Epidermal melanocyte (primary cell): ENCODE data around the gene ANKRD16.
"Not testable (repeated sequence)": the region's sequence is repeated elsewhere in the genome, so short reads cannot be mapped to it uniquely, and the experiment has no call there.

Experiments used
- DNase-seq: peaks from one replicate; pipeline ENCODE4 v3.0.0; 2011; ENCODE audit warnings: low spot score; ENCODE audit not compliant: insufficient read length

Gene ANKRD16

DNA sequence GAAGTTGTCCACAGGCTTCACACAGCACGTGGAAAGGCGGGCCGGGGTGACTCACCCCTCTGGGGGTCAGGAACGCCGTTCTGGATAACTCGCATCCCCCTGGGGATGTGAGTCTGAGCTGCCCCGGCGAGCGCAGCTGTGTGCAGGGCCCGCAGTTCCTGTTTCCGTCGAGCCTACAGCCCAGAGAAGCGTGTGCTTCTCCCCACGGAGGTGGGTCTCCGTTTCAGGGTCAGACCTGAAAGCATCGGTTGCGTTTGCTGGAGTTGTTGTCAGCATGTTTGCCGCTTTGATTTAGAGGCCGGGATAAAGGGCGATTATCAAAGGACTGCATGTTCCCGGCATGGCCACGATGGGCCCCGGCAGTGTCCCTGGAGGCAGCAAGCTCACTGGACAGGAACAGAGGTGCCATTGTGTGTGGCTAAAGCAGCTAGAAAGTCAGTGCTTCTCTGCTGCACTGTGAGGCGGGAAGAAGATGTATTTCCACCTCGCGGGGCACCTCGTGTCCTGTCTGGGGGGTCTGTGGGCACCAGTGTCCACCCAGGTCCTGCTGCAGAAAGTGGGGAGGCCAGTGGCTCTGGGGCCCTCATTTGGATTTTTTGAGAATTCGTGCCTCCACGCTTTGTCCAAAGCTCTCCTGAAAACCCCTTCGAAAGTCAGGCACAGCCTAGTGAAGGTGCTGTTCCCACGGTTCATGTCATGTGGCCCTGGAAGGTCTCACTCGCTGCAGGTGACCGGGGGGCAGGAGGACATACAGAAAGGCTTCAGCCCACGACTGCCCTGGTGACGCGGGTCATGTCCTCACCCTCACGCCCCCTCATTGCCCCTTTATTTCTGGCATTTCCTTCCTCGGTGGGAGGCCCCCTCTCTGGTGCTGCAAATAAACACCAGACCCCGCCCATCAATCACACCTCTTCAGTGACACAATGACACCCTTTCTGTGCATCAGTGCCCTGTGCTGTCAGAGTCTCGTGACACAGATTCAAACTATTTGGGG is 49.1 kb downstream of the ANKRD16 start:
- DNase-seq: peak; percentile 76

DNA sequence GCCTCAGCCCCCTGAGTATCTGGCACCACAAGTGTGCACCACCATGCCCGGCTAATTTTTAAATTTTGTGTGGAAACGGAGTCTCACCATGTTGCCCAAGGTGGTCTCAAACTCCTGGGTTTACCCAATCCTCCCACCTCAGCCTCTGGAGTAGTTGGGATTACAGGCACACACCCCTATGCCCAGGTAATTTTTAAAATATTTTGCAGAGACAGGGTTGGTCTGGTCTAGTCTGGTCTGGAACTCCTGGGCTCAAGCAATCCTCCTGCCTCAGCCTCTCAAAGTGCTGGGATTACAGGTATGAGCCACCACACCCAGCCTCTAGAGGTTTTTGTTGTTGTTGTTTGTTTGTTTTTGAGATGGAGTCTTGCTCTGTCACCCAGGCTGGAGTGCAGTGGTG is 53.5 kb downstream of the ANKRD16 start:
- not testable (repeated sequence) for DNase-seq

DNA sequence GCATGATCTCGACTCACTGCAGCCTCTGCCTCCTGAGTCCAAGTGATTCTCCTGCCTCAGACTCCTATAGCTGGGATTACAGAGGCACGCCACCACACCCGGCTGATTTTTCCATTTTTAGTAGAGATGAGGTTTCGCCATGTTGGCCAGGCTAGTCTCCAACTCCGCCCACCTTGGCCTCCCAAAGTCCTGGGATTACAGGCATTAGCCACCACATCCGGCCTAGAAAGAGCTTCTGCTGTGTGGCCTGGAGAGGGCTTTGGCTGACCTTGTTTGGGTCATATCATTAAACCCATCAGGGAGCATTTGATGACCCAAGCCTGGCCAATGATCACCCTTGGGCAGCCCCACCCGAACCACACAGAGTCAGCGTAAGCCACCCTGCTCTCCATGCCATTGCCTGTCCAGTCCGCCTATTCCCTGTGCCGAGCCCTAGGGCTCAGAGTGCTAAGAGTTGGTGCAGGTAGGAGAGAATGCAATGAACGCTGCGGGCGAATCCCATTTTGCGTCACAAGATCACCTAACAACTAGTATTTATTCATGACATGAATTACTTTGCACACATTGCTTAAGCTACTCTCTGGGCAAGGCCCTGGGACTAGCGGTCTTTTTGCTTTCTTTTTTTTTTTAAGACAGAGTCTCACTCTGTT is 54.1 kb downstream of the ANKRD16 start:
- no peak for DNase-seq

DNA sequence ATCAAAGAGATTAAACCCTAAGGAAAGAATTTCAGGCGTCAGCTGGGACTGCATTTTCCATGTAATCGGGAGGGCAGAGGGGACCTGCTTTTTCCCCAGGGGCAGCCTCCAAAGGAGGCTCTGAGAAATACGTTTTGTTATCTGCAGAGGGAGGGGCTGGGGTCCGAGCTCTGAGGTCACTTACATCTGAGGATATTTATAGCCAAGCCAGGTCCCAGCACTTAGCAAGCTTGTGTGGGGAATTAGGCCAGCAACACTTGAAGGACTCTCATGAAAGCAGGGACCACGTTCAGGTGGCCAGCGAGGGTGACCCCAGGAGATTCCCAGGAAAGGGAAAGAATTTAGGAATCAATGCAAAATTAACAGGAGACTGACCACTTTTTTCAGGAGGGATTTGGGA is 55.9 kb downstream of the ANKRD16 start:
- no peak for DNase-seq

DNA sequence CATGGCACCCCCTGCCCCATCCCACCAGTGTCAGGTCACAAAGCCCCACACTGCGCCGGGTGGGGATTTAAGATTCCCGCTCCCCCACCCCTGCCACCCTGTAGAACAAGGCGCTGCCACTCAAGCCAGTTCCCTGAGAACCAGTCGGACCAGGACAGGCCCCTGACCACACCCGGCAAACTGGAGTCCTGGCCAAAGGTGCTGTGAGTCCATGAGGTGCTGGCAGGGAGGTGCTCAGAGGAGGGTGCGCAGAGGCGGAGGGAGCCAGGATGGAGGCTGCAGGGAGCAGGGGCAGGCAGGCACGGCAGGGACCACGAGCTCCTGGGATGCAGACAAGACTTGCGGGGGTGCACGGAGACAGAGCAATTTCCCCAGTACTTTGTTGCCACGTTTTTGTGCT is 56.7 kb downstream of the ANKRD16 start:
- DNase-seq: no peak

DNA sequence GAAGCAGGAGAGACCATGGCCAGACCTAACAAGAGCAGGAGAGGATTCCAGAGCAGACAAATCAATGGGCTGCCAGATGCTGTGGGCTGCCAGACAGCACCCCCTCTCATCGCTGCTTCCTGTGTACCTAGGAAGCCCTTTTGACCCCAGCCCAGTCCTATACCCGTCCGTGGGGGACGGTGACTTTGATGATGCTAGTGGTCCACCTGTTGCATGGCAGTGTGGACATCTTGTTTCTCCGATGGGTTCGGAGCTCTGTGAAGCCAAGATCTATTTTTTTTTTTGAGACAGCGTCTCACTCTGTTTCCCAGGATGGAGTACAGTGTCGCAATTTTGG is 58.3 kb downstream of the ANKRD16 start:
- no peak for DNase-seq

DNA sequence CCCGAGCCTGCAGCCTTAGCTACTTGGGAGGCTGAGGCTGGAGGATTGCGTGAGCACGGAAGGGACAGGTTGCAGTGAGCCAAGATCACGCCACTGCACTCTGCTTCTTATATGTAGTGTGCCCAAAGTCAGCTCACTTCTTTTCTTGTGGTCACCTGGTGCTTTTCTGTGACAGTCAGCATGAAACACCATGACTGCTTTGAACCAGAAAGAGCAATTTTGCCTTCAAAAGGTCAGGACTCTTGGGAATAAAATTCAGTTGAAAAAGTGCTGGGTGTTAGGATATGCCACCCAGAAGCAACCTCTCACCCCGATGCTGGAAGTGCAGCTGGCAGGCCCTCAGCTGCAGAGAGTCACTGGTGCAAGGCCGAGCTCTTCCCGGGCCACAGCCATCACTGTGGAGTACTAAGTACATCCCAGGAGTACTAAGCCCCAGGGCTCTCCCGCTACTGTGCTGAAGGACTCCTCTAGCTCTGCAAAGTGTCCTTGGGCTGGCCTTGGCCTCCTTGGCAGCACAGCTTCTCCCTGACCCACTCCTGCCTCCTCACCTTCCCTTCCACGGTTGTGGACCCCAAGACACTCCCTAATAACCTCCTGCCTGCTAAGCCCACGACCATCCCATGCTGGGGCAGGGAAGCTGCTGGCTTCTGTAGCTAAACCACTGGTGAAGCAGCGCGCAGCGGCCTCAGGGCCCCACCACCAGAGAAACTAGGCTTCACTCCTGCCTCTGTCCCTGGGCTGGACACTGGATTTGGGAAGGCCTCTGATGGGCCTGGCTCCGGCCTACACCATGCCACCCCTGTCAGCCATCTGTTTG is 58.9 kb downstream of the ANKRD16 start:
- DNase-seq: no peak

DNA sequence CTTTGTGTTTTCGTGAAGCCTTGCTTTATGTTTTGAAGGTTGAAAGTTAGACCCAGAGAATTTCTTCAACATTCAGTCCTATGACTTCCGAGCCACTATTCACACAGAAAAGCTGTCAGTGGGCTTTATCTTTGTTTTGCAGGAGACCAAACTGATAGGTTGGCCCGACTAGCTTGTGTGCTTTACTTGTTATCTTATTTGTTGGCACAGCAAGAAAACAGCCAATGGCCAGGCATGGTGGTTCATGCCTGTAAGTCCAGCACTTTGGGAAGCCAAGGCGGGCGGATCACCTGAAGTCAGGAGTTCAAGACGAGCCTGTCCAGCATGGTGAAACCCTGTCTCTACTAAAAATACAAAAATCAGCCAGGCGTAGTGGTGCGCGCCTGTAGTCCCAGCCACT is 60.4 kb downstream of the ANKRD16 start:
- no peak for DNase-seq

DNA sequence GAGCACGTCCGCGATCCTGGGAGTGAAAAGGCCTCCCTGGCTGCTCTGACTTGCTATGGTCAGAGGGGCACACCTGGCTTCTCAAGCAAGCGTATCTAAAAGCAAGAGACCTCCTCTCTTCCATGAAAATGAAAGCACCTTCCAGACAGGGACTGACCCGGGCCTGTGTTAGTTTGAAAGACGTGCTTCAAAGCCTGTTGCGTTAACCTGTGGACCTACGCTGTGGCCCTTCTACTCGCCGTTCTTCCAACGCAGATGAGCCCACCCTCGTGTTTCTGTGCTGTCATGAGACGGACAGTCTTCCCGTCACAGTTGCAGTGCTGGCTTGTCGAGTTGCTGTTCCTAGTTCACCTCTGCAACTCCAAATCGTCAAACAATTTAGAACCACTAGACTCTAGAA is 61.0 kb downstream of the ANKRD16 start:
- DNase-seq: no peak

DNA sequence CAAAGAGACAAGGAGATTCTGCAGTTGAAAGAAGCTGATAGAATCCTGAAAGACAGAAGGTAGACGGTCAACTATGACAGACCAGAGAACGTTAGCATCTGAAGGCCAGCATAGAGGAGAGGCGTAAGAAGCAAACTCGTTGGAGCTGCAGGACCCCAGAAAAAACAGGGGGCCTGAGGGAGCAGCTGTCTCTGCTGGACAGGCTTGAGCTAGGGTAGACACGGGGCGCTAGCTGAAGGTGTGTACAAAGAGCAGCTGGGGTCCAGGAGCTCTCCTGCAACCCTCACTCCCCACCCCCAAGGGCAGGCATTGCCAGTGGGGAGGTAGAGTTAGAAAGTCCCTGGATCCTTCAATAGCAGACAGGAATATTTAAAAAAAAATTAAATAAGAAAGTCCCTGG is 61.9 kb downstream of the ANKRD16 start:
- no peak for DNase-seq

DNA sequence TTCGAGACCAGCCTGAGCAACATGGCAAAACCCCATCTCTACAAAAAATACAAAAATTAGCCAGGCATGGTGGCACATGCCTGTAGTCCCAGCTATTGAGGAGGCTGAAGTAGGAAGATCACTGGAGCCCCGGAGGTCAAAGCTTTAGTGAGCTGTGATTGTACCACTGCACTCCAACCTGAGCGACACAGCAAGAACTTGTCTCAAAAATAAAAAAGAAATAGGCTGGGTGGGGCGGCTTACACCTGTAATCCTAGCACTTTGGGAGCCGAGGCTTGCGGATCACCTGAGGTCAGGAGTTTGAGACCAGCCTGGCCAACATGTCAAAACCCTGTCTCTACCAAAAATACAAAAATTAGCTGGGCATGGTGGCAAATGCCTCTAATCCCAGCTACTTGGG is 63.2 kb downstream of the ANKRD16 start:
- not testable (repeated sequence) for DNase-seq

DNA sequence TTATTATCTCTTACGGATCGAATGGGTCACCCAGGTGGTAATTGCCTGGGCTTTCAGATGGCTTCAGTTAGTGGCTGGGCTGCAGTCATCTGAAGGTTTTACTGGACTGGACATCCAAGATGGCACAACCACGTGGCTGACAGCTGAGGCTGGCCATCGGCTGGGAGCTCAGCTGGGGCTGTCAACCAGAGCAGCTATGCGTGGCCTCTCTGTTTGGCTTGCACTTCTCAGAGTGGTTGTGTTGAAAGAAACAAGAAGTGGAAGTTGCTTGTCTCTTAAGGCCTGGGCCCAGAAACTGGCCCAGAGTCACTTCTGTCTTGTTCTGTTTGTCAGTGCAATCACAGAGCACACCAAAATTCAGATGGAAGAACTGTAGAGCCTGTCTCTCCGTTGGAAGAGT is 70.8 kb downstream of the ANKRD16 start:
- no peak for DNase-seq

DNA sequence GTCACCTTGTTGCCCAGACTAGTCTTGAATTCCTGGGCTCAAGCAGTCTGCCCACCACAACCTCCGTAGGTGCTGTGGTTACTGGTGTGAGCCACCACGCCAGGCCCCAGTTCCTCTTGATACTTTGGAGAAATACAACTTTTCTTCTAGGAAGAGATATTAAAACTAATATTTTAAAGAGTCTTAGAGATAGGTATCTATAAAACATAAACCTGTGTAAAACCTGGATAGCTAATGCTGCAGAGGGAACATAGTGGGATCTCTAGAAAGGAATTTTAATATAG is 71.7 kb downstream of the ANKRD16 start:
- no peak for DNase-seq

DNA sequence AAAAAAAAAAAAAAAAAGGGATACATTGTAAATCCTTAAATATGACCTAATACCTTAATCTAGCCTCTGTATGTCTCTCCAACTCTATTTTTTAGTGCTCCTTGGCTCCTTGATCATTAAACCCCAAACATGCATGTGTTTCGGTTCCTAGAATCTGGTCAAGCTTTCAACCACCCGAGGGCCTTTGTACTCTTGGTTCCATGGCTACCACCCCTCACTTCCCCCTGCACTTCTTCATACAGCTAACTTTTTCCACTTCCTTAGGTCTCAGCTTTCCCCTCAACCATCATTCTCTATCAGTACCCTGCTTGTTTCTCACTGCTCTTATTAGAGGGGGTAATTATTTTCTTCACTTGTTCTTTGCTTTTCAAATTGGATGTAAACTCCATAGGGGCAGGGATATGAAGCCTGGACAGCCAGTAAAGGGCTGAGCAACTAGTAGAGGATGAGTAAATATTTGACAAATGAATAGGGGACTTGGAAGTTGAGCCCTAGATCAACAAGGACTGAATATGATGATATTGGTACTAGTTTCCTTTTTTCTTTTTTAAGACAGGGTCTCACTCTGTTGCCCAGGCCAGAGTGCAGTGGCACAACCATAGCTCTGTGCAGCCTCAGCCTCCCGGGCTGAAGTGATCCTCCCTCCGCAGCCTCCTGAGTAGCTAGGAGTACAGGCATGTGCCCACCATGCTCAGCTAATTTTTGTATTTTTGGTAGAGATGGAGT is 72.2 kb downstream of the ANKRD16 start:
- DNase-seq: no peak

DNA sequence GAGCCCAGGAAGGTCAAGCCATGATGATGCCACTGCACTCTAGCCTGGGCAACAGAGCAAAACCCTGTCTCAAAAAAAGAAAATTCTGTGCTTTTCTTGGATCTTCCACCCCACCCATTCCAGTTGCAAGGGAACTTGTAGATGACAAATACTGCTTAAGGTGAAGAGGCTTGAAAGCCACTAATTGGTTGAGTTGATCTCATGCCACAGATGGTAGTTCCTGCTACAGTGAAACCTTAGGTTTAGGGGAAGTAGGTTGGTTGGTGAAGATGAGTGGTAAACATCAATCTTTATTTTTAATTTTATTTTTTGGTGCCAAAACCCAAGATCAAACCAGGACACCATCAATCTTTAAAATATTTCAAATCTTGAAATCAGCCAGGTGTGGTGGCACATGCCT is 73.5 kb downstream of the ANKRD16 start:
- no peak for DNase-seq

DNA sequence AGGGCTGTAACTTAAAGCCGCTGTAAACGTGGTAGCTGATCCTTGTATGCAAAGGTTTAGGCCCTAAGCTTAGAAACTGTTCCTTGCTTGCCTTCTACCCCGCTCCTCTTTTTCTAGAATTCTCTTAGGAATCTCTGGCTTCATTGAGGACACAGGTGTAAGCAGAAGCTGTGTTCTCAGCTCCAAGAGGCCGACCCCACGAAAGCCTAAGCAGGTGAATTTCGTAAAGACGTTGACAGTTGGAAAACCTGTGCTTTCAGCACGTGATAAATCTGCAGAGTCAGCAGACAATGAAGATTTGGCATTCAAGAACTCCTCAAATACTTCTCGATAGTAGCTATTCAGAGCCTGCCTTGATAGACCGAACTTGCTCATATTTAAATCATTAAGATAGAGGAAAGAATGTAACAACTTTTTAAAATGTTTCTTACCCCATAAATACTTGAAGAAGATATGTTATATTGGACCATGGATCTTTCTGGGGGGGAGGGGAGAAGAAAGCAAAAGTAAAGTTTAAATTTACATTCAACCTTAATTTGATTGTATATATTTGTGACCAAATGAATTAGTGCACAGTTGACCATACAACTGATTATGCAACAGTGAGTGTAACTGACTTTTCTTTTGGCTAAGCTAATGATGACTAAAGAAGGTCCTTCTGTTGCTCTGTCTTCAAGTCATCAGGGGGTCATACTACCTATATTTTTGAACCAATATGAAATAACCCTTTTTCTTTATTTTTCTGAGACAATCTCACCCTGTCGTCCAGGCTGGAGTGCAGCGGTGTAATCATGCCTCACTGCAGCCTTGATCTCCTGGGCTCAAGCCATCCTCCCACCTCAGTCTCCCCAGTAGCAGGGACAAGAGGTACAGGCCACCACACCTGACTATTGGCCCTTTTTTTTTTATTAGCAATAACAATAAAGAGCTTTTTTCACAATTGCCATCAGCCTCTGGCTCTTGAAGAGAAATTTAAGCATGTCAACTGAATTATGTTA is 75.3 kb downstream of the ANKRD16 start:
- no peak for DNase-seq

DNA sequence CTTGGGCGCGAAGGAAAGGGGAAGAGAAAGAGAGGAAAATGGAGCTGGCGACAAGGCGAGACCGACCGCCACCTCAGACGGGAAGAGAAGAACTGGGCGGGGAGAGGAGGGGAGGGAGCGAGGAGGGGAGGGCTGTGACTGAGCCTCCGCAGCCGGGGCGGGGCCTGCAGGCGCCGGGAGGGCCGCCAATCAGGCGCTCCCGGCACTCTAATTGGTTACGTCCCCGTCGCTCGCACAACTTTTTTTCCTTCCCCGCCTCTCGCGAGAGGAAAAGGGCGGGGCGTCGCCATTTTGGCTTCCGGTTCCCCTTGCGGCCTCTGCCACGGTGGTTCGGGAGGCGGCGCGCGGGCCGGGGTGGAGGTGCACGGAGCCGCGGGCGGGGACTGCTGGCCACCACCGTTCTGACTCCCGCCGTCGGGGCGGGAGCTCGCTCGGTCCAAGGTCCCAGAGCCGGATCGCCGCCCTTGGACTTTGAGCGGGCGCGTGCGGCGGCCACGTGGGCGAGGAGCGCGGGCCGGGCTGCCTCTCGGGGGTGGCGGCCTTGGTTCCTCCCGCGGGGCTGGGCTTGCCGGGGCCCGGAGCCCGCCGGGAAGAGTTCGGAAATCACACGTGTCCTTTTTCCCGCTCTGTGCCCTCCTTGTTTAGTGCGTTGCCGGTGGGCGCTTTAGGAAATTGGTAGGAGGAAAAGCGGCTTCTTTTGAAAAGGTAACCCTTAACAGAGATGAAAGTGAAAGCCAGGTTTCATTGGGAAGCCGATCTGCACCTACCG is 76.2 kb downstream of the ANKRD16 start, which contains the start of gene GDI2:
Gene GDI2 (minus strand): TSS at position 94 of the 769 bp plus-strand sequence. CDS start 176 bp downstream, outside the sequence.
- DNase-seq: peak; percentile 97

DNA sequence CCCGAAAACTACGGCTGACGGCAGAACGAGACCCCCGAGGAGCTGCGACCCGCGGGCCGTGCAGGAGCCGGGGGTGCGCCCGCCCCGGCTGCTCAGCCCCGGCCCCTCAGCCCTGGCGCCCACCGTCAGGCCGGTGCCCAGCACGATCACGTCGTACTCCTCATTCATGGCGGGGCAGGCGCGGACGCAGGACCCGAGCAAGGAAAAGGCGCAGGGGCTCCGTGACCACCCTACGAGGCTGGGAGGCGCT is 76.7 kb downstream of the ANKRD16 start:
- DNase-seq: no peak

DNA sequence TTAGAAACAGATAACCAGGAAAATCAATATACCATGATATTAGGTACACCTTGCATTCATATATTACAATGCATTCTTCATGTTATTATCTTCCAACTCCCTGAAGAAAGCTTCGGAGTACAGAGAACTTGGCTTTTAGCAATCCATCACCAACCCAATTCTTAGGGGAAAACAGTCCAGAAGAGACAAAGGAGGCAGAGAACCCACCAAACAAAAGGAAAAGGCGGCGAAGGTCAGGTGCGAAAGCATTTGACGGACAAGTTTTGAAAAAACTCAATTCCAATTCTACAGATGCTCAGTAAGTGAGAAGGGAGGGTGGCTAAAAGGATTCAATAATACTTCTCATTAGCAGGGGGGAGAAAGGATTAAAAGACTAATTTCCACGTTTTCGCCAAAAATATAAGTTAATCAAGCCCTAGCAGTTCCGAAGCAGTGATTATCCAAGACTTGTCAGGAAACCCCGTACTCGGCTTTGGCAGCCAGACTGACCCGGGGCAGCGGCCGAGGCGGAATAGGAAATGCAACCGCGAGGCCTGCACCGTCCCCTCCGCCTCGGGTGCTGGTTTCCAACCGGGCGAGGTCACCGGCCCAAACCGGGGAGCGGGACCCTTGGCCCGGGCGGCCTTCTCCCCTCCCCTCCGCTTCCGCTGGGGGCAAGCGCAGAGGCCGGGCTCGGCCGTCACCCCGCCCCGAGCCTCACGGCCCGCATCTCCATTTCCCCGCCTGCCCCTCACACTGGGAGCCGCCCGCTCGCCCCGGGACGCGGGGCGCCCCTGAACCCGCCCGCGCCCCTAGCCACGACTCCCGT is 77.2 kb downstream of the ANKRD16 start:
- no peak for DNase-seq
